ENCODE data around the gene NCOA3.

- TF ChIP-seq CTCF (conservative IDR thresholded peaks at IDR 0.05; ENCODE audit: low read depth, low read length), result no peak
- no peak for TF ChIP-seq EZH2phosphoT487 (IDR thresholded peaks at IDR 0.05; ENCODE audit: borderline replicate concordance, low read length)
- no peak for TF ChIP-seq EZH2 (IDR thresholded peaks at IDR 0.05; ENCODE audit: low read length, unreplicated experiment)
Observed at GRCh38 chr20:47635256-47635655, 133.6 kb downstream of the NCOA3 start.
